WERI-Rb-1 (cell line): ENCODE data around the gene VDR.

Experiments used
- DNase-seq: peaks from one replicate; pipeline ENCODE4 v3.0.0-alpha.2; 2020
- H3K27ac ChIP-seq: fragments of 250-450 bp; sonication (Bioruptor Pico); 2 replicates; pipeline ENCODE4 v1.5.1; 2020; ENCODE audit warnings: mild to moderate bottlenecking, moderate library complexity
- H3K27me3 ChIP-seq: fragments of 250-450 bp; sonication (Bioruptor Pico); 2 replicates; pipeline ENCODE4 v1.5.1; 2021; ENCODE audit warnings: mild to moderate bottlenecking, low read depth, moderate library complexity; ENCODE audit not compliant: insufficient read depth, severe bottlenecking
- H3K36me3 ChIP-seq: fragments of 250-450 bp; sonication (Bioruptor Pico); 2 replicates; pipeline ENCODE4 v1.5.1; 2020; ENCODE audit warnings: mild to moderate bottlenecking, moderate library complexity
- H3K4me3 ChIP-seq: 2 replicates; pipeline ENCODE4 v1.5.1; 2011; ENCODE audit warnings: low read depth, mild to moderate bottlenecking, control low read depth, low read length
- H3K9me3 ChIP-seq: fragments of 250-450 bp; sonication (Bioruptor Pico); 2 replicates; pipeline ENCODE4 v1.5.1; 2021; ENCODE audit warnings: mild to moderate bottlenecking, moderate library complexity; ENCODE audit not compliant: severe bottlenecking
- TF ChIP-seq, protein P1 (sequence below): IDR thresholded peaks from 2 replicates; pipeline ENCODE4 v1.5.1; 2011; ENCODE audit warnings: low read depth, mild to moderate bottlenecking, control low read depth, inconsistent platforms, low read length

VDR gene

DNA sequence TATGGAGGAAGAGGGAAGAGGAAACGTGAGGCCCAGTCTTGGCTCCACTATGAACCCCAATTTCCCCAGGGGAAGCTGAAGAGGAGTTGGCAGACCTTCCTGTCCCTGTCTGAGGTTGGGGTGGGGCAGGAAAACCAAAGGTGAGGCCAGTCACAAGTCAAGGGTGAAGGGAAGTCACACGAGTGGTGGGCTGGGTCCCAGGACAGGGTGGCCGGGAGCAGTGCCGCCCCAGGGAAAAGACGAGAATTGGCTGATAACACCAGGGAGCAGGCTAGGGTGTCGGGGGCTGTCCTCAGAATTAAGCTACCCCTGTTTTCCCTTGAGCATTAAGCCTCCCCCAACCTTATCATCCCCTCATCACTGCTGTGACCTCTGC is 3.1 kb downstream of the VDR start:
- DNase-seq = no peak
- Histone ChIP-seq H3K4me3 (no peak overlapping the region), H3K36me3 (no peaks in the 10 kb centered on the region), H3K27me3 (peaks cover 35% of the 10 kb centered on the region), H3K27ac (no peak overlapping the region), H3K9me3 (no peaks in the 10 kb centered on the region)
- TF ChIP-seq, protein P1, sequence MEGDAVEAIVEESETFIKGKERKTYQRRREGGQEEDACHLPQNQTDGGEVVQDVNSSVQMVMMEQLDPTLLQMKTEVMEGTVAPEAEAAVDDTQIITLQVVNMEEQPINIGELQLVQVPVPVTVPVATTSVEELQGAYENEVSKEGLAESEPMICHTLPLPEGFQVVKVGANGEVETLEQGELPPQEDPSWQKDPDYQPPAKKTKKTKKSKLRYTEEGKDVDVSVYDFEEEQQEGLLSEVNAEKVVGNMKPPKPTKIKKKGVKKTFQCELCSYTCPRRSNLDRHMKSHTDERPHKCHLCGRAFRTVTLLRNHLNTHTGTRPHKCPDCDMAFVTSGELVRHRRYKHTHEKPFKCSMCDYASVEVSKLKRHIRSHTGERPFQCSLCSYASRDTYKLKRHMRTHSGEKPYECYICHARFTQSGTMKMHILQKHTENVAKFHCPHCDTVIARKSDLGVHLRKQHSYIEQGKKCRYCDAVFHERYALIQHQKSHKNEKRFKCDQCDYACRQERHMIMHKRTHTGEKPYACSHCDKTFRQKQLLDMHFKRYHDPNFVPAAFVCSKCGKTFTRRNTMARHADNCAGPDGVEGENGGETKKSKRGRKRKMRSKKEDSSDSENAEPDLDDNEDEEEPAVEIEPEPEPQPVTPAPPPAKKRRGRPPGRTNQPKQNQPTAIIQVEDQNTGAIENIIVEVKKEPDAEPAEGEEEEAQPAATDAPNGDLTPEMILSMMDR = no peak

DNA sequence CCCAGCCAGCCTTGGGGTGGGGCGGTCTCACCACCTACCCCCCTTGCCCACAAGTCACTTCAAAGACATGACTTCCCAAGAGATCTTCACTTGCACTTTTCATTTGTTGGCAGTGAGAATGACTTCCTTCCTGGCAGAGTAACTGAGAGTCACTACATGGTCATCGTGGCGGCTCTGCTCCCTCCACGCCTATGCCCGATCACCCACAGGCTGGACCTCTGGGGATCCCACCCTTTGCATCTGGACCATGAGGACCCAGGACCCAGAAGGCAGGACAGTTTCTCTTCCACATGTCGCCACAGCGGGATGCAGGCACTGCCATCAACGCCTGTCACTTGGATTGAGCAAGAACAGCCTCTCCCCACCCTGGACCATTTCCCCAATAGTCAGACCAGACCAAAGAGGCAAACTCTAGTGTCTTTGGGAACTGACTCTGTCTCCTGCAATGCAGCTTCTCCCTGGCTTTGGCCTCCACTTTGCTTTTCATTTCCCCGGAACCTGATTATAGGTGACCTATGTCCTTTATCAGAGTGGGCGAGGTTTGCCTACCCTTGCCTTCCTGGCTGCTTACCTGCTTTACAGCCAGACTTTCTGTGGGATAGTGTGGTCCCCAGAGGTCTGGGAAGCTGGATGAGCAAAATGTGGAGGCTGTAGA is 3.6 kb downstream of the VDR start:
- Histone ChIP-seq H3K27me3 (peaks cover 30% of the 10 kb centered on the region), H3K9me3 (no peaks in the 10 kb centered on the region), H3K4me3 (no peak overlapping the region), H3K27ac (no peak overlapping the region), H3K36me3 (no peaks in the 10 kb centered on the region)
- TF ChIP-seq, protein P1 = no peak
- DNase-seq = no peak

DNA sequence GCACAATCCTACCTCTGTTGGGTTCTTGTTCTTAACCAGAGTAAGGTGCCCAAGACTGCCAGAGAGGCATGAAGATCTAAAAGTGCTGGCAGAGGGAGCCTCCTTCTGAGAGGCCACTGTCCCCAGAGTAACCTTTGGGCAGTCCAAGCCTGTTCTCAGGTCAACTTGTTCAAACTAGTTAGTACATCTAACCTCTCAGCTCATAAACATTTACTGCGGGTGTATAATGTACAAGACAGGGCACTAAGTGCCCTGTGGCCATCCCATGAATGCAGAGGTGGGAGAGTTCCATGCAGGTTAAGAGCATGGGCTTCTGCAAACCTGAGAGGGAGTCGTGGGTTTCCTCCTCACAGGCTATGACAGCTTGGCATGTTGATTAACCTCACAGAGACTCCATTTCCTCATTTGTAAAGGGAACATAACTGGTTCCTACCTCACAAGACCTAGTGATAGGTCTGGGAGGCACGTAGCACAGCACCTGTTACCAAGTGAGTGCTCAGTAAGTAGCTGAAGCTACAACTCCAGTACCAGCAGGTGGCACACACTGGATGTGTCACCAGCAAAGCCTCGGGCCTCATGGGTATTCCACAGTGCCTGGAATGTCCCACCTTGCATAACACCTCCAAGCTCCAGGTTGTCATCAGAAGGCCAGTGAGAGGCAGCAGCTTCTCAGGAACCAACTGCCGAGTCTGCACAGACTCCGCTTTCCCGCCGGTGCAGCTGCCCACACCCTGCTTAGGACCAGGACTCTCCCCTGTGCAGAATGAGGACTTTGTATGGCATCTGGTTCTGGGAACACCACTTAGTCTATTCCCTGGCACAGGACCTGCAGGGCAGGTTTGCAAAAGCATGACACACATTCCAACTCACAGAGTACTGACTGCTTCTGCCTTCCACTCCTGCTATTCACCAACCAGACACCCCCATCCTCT is 4.4 kb downstream of the VDR start:
- H3K4me3 ChIP-seq = no peak overlapping the region
- TF ChIP-seq, protein P1 = peak; percentile 44
- no peak overlapping the region for H3K27ac ChIP-seq
- DNase-seq = peak; percentile 28
- no peaks in the 10 kb centered on the region for H3K9me3 ChIP-seq
- peaks cover 22% of the 10 kb centered on the region for H3K27me3 ChIP-seq
- no peaks in the 10 kb centered on the region for H3K36me3 ChIP-seq

DNA sequence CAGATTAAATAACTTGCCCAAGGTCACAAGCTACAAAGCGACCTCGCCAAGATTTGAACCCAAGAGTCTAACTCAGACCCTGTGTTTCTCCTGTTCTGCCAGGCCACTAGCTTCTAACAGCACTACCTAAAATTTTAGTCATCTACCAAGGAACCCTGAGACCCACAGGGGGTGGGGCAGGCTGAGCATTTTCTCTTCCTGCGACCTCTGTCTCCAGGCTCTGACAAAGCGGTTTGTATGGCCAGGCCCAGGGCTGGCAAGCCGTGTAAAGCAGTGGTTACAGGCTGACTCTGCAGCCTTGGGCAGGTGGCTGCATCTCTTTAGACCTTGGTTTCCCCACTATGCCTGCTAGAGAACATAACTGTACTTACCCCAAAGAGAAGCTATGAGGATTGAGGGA is 5.3 kb downstream of the VDR start:
- TF ChIP-seq, protein P1 = no peak
- no peak for DNase-seq
- H3K9me3 ChIP-seq = no peaks in the 10 kb centered on the region
- H3K4me3 ChIP-seq = no peak overlapping the region
- no peak overlapping the region for H3K27ac ChIP-seq
- H3K36me3 ChIP-seq = no peaks in the 10 kb centered on the region
- peaks cover 16% of the 10 kb centered on the region for H3K27me3 ChIP-seq

DNA sequence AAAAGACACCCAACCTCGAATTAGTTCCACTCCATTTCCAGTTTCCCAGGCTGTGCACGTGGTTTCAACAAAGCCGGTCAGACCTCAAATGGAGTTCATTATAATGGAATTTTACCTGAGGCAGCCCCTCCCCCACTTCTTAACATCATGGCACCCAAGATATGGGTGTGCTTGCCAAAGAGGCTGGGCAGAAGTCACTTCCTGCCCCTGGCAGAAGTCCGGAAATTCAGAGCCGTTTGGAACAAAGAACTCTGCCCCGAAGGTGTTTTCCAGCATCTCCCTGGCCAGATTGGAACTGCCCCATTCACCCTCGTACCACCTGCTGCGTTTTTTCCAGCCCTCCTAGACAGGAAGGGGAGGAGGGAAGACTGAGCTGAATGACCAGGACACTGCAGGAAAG is 8.2 kb downstream of the VDR start:
- H3K27ac ChIP-seq = no peak overlapping the region

More for the DNA sequence above, 8.2 kb downstream of the VDR start:
- Histone ChIP-seq H3K4me3 (no peak overlapping the region), H3K36me3 (no peaks in the 10 kb centered on the region), H3K9me3 (no peaks in the 10 kb centered on the region), H3K27me3 (no peaks in the 10 kb centered on the region)
- no peak for DNase-seq
- TF ChIP-seq, protein P1 = no peak
